Gastrocnemius medialis (tissue), 4 donors: ENCODE data around the gene ATP6V1G2.

ENCODE experiments used
- CTCF ChIP-seq, 5 experiments: fragments of 450-650 bp in 3 of 5; fragments of 200-600 bp in 2 of 5; sonication (generic) in 2 of 5; IDR thresholded peaks in 4 of 5; conservative IDR thresholded peaks in 1 of 5; 1 replicate in 4 of 5; 2 replicates in 1 of 5; pipeline ENCODE4 v1.5.1; 2016 to 2019; ENCODE audit warnings: antibody characterized with exemption in 5 of 5, mild to moderate bottlenecking in 3 of 5, moderate library complexity in 3 of 5
- POLR2A ChIP-seq, 2 donors: fragments of 450-650 bp; IDR thresholded peaks; one replicate each; pipeline ENCODE4 v1.6.1; 2017; ENCODE audit warnings: antibody characterized with exemption in 2 of 2, mild to moderate bottlenecking in 2 of 2, moderate library complexity in 2 of 2

GRCh38 chr6:31541059-31541657, 5.2 kb downstream of the ATP6V1G2 start:
- TF ChIP-seq CTCF (IDR thresholded peaks at IDR 0.05 in 4 of 5, conservative IDR thresholded peaks at IDR 0.05 in 1 of 5) (no peak), POLR2A (IDR thresholded peaks at IDR 0.05) (no peak)
